ENCODE measurements around the gene BAG3. TPM values are rescaled to one million over a fixed set of nuclear protein-coding genes. Genes with fewer than 3 reads are reported as not detected.
"Not testable (repeated sequence)": the region's sequence is repeated elsewhere in the genome, so short reads cannot be mapped to it uniquely, and the experiment has no call there.

Gene BAG3
- total RNA-seq, 1 experiment from 2014 or later = 10.7 TPM

- no peak for DNase-seq (ENCODE audit: low spot score)
Observed at GRCh38 chr10:119640384-119640783, 10.8 kb upstream of the BAG3 start.

DNA sequence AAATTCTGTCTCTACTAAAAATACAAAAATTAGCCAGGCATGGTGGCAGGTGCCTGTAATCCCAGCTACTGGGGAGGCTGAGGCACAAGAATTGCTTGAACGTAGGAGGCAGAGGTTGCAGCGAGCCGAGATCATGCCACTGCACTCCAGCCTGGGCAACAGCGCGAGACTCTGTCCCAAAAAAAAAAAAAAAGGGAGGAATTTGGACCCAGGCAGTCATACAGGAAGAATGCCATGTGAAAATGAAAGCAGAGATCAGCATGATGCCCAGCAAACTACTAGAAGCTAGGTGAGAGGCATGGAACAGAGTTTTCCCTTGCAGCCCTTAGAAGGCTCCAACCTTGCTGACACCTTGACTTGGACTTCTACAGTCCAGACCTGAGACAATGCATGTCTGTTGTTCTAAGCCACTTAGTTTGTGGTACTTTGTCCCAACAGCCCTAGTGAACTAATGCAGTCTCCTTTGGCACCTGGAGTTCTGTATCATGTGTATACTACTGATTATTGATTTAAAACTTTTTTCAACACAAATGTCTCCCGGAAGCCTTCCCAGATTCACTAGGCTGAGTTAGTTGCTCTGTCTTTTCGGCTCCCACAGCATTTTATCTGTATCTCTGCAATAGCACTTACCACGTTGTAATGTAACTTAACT, 10.2 kb upstream of the BAG3 start:
- DNase-seq (ENCODE audit: low spot score) = no peak

GRCh38 chr10:119642556-119643111, 8.5 kb upstream of the BAG3 start:
- DNase-seq (ENCODE audit: low spot score) = no peak

DNA sequence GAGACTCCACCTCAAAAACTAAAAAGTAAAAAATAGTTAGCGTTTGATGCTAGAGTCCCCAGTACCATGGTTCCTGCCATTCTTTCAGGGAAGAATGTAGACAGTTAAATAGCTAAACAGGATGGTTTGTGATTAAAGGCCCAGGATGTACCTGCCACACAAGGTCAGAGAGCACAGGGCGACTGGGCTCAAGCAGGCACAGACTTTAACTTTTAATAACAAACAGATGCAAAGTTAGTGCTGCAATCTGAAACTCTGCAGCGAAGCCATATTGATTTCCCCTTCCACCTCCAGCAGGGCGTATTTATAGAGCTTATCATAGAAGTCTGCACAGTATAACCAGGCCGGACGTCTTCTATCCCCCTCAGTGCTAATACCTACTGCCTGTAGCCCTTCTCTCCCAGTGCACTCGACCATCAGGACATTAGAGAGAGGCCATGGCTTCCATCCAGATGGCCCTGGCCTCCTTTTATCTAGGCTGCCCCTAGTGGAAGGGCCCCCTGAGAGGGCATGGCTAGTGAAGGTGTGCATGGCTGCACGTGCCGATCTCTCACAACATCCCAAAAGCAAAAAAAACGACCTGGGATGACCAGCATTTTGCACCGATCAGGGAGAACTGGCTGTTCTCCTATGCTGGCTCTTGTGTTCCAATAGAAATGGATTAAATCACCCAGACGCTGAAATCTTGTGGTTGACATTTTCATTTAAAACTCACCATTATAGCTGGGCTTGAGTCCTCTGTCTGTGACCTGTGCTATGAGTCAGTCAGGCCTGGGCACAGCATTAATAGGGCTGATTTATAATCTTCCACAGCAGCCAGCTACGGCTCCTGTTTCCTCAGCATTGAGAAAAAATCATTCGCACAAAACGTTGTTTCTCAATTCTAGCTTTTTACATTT, 7.6 kb upstream of the BAG3 start:
- no peak for DNase-seq (ENCODE audit: low spot score)

GRCh38 chr10:119644205-119644814, 6.9 kb upstream of the BAG3 start:
- DNase-seq (ENCODE audit: low spot score) = no peak

GRCh38 chr10:119644994-119645393, 6.2 kb upstream of the BAG3 start:
- no peak for DNase-seq (ENCODE audit: low spot score)

DNA sequence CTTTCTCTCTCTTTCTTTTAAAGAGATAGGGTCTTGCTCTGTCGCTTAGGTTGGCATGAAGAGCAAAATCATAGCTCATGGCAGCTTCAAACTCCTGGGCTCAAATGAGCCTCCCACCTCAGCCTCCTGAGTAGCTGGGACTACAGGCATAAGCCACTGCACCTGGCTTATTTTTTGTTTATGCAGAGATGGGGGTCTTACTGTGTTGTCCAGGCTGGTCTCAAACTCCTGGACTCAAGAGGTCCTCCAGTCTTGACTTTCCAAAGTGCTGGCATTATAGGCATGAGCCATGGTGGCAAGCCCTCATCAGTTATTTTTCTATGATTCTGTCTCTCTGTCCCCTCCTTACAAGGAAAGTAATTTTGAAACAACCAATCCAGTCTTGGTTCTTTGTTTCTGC, 1.1 kb upstream of the BAG3 start:
- DNase-seq (ENCODE audit: low spot score) = no peak

- DNase-seq (ENCODE audit: low spot score) = no peak
Observed at GRCh38 chr10:119651514-119652360, 557 bp downstream of the BAG3 start.

- peak; percentile 73 for DNase-seq (ENCODE audit: low spot score)
Observed at GRCh38 chr10:119652361-119652730, 1.2 kb downstream of the BAG3 start.

DNA sequence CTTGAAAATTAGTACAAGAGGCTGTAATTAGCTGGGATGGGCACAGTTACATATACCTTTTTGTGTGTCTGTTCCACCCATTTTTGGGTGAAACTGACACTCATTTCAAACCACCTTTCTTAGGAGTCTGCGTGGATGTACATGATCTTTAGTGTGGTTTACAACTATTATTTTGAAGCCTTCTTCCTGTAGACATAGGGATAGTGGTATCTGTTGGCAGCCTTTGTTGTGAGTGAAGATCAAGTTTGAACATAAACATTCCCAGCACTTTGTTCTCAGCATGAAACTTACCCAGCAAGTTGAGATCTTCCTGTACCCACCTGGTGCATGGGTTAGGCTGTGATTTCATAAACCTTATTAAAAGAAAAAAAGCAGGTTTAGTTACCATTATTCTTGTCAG, 2.0 kb downstream of the BAG3 start:
- DNase-seq (ENCODE audit: low spot score) = no peak

- no peak for DNase-seq (ENCODE audit: low spot score)
Observed at GRCh38 chr10:119653916-119654315, 2.7 kb downstream of the BAG3 start.

- DNase-seq (ENCODE audit: low spot score) = peak; percentile 70
Observed at GRCh38 chr10:119654540-119654939, 3.4 kb downstream of the BAG3 start.

- DNase-seq (ENCODE audit: low spot score) = peak; percentile 80
Observed at GRCh38 chr10:119655566-119656001, 4.4 kb downstream of the BAG3 start.

DNA sequence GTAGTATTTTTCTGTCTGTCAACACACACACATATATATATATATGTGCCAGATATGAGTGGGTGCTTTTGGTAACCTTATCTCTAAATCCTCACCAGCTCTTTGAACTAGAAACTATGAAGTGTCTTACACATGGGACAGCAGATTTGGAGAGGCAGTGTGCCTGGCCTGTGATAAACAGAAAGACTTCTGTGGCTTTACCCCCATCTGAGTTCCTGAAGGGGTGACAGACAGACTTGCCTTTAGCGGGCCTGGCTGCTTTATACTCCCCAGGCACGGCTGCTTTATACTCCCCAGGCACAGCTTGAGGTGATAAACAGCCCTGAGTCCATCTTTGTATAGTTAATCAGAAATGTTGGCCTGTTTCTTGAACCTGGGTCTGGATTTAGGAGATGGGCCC, 5.6 kb downstream of the BAG3 start:
- no peak for DNase-seq (ENCODE audit: low spot score)

DNA sequence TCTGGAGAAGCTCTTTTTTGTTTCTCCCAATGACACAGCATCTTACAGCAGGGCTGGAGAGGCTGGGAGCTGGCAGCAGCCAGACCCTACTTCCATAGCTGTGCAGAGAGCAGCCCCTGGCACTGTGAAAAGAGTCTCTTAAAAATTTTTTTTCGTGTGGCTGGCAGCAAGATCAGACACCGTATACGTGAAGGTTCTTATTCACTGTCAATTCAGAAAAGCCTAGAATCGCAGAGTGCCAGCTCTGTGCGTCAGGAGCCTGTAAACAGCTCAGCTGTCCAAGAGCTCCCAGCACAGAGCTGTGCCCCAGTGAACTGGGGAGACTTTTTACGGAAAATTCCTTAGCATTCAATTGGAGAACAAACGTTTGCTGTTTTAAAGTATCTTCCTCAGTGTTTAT, 6.5 kb downstream of the BAG3 start:
- no peak for DNase-seq (ENCODE audit: low spot score)

DNA sequence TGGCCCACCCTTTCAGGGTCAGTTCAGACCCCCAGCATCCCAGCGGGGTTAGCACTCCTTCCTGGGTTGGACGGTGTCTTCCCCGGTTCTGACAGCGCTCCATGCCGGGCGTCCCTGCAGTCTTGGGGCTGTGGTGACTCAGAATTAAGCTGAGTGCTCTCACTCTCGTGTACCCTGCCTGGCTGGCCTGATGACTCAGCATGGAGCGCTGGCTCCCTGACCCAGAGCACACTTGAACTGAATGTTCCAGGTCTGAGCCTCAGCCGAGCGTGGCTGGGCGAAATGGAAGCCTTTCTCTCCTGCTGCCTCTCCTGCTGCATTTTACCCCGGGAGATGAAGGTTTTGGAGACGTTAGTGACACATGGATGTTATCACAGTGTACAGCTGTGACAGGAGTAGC, 7.1 kb downstream of the BAG3 start:
- peak; percentile 92 for DNase-seq (ENCODE audit: low spot score)

DNA sequence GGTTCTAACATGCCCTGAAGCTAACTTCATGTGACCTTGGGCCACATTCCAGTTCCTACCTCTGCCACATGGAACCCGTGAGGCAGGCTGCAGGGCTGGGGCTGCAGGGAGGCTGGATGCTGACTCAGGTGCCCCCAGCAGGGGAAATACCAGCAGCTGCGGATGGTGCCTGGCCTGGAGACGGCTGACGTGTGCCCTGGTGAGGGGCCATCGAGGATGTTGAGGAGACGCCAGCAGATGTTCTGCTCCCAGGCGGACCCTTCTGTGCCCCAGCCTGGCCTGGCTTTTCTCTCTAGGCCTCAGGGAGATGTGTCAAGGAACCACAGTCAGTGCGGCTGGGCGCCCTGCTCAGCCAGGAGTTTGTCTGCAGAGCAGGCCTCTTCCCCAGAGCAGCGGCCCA, 8.8 kb downstream of the BAG3 start:
- DNase-seq (ENCODE audit: low spot score) = no peak

- DNase-seq (ENCODE audit: low spot score) = not testable (repeated sequence)
Observed at GRCh38 chr10:119662076-119662605, 11.0 kb downstream of the BAG3 start.

DNA sequence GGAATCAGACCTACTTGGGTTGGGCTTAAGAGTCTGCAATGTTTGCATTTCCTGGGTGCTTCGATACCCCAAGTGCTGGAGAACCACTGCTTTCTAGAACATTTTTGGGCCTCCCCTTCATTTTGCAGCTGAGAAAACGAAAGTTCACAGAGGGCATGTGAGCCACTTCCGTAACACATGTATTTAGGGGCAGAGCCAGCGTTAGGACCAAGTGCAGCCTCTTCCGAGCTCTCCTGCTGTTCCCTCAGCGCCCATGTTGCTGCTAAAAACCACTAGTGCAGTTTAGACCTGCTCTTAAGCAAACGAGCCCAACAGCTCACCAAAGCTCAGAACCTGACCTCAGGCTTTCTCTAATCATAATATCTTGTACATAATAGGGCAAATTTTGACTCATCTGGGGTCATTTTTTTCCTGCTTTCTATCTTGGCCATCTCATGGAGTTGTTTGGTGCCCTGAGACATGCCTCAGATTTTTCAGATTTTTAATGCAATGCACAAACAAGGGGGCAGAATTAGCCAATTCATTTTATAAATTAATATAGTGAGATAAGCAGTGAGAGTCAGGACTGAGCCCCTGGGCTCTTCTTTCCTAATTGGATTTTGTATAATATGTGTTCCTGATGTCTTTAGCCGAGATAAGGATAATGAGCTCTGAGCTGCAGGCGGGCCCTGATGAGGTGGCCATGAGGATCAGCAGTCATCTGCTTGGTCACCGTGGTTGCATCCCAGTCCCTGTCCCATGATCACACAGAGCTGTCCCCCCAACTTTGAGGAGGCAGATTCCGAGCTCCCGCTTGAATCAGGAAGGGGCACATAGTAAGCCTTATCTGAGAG, 12.9 kb downstream of the BAG3 start:
- no peak for DNase-seq (ENCODE audit: low spot score)
